ENCODE data around the gene NFKBIE.

Gene NFKBIE

DNA sequence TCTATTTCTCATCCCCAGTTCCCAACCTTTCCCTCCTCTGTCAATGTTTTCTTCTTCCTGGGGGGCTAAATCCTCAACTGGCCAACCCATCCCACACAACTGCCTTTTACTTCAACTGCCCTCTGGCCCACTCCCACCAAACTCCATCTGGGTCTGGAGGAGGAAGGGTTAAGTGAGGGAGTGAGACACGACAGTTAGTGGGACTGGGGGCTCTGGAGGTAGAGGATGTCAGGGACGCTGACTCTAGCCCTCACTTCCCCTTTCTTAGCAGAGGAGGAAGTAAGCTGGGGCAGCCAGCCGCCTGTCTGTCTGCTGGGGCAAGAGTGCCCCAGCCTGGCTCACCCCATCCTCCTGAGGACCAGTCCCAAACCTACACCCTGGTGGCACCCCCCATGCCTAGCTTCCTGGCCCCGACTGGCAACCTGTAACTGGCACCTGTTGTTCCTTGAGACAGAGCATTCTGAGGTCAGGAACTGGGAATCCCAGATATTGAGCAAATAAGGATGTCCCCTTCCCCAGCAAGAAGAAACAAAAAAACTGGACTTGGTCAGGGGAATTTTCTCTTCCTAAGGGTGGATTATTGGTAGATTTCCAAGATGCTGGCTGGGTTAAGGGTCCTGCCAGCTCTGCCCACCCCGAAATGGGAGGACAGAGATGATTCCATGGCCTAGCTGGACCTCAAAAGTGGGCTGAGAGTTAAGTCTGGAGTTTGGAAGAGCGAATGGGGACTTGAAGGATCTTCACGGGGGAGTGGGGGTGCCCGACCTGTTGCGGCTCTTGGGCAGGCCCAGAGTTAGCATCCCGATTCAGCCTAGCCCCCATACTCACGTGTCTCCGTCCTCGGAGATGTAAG, 971 bp downstream of the NFKBIE start:
- H3K27ac ChIP-seq (ENCODE audit: low read length) = peak overlapping the region; percentile 60
- peak overlapping the region; percentile 62 to 86 for H3K4me3 ChIP-seq (ENCODE audit: low read length in 2 of 2)
- H3K9ac ChIP-seq (ENCODE audit: low read length in 2 of 2) = peak overlapping the region; percentile 71 to 80

DNA sequence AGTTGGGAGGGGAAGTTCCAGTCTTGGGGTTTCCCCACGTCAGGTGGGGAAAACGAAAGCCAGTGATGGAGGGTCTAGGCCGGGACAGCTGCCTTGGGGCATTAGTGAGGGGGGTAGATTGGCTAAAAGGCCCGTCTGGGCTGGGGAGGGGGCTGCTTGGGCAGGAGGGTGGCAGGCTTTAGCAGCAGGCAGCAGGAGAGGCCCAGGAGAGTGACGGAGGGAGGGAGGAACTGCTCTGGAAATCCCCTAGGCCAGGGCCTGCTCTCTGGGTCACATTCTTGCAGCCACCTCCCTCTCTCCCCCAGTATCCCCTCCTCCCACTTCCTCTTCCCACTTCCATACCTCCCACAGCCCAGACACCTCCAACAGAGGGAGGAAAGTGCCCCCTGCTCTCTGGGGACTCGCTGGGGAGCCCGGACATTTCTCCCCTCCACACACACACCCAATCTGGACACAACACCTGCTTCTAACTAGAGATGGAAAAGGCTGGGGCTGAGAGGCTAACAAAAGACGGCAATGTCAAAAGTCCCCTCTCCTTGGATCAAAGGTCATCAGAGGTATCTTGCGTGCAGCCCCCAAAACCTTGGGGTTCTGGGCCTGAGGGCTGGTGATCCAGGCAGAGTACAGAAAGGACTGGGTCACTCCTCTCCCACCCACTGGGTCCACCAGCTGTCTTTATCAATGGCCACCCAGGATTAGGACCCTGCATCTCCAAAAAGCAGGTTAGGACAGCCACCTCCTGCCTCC, 1.8 kb downstream of the NFKBIE start:
- Histone ChIP-seq H3K4me3 (ENCODE audit: low read length in 2 of 2) (peak overlapping the region; percentile 62 to 86), H3K27me3 (ENCODE audit: control insufficient read depth in 1 of 2, insufficient read depth in 2 of 2, low read length in 2 of 2) (peaks cover 0 to 3% of the 10 kb centered on the region in 2 donors), H3K9me3 (ENCODE audit: control insufficient read depth in 2 of 2, low read length in 2 of 2) (no peaks in the 10 kb centered on the region), H3K9ac (ENCODE audit: low read length in 2 of 2) (peak overlapping the region; percentile 64 to 71), H3K27ac (ENCODE audit: low read length) (no peak overlapping the region), H3K4me1 (ENCODE audit: control insufficient read depth, insufficient read depth, low read length) (peaks cover 31% of the 10 kb centered on the region), H3K36me3 (ENCODE audit: control insufficient read depth in 2 of 2, insufficient read depth in 2 of 2, low read length in 2 of 2) (peaks cover 0 to 7% of the 10 kb centered on the region in 2 donors)

More for the DNA sequence above, 971 bp downstream of the NFKBIE start:
- peaks cover 4 to 12% of the 10 kb centered on the region in 2 donors for H3K27me3 ChIP-seq (ENCODE audit: control insufficient read depth in 1 of 2, insufficient read depth in 2 of 2, low read length in 2 of 2)
- no peaks in the 10 kb centered on the region for H3K9me3 ChIP-seq (ENCODE audit: control insufficient read depth in 2 of 2, low read length in 2 of 2)
- peaks cover 31% of the 10 kb centered on the region for H3K4me1 ChIP-seq (ENCODE audit: control insufficient read depth, insufficient read depth, low read length)
- peaks cover 0 to 7% of the 10 kb centered on the region in 2 donors for H3K36me3 ChIP-seq (ENCODE audit: control insufficient read depth in 2 of 2, insufficient read depth in 2 of 2, low read length in 2 of 2)

DNA sequence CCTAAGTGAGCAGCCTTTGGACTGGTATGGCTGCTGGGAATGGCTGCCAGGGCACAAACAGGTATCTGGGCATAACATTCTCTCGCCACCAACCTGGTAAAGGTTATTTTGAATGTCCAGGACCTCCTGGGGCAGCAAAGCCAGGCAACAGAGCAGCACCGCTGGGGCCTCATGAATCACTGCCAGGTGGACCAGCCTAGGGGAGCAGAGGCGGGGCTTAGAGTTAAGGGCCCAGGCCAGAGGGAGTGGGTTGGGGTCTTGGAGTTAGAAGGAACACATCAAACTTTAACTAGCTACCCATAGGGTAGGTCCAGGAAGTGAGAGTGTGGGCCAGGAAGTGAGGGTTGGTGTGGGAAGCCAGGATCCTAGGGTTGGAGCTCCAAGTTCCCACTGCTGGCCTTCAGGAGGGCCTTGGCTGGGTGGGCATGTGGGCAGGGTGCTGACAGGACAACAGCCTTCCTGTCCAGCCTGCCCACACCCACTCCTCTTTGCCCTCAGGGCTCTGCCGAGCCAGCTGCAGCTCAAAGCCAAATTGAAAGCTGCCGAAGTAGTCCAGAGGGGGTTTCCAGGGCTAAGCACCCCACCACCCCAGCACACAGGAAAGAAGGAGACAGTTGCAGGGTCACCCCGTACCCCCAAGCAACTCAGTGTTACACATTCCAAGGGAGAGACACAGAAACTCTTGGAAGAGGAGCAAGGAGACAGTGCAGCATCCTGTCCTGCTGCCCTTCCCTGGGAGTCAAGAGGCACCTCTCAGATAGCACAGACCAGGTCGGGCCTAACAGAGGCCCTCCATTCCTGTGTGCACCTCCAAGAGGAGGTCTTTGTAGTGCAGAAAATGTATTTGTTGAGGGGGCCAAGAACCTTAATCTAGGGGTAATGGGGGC, 2.6 kb downstream of the NFKBIE start:
- Histone ChIP-seq H3K36me3 (ENCODE audit: control insufficient read depth in 2 of 2, insufficient read depth in 2 of 2, low read length in 2 of 2) (peaks cover 0 to 7% of the 10 kb centered on the region in 2 donors), H3K4me3 (ENCODE audit: low read length in 2 of 2) (peak overlapping the region in 1 of 2 donors; percentile 86), H3K27ac (ENCODE audit: low read length) (no peak overlapping the region), H3K9me3 (ENCODE audit: control insufficient read depth in 2 of 2, low read length in 2 of 2) (no peaks in the 10 kb centered on the region), H3K9ac (ENCODE audit: low read length in 2 of 2) (peak overlapping the region; percentile 64 to 71), H3K27me3 (ENCODE audit: control insufficient read depth in 1 of 2, insufficient read depth in 2 of 2, low read length in 2 of 2) (no peaks in the 10 kb centered on the region), H3K4me1 (ENCODE audit: control insufficient read depth, insufficient read depth, low read length) (peaks cover 35% of the 10 kb centered on the region)

DNA sequence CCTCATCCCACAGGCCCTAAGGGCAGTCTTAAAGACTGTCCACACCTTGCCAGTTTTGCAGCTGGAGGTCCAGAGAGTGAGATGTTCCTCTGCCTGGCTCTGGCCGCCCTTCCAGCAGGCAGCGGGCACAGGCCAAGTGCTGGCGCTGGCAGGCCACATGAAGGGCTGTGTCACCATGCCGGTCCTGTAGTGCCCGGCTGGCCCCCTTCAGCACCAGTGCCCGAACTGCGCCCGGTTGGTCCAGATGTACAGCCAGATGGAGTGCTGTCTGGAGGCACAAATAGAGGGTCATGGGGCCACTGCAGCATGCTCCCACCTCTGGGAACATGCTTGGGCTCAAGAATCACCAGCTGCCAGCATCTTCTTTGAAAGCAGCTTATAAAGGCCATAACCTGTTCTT, 3.8 kb downstream of the NFKBIE start:
- H3K4me1 ChIP-seq (ENCODE audit: control insufficient read depth, insufficient read depth, low read length) = peaks cover 42% of the 10 kb centered on the region

DNA sequence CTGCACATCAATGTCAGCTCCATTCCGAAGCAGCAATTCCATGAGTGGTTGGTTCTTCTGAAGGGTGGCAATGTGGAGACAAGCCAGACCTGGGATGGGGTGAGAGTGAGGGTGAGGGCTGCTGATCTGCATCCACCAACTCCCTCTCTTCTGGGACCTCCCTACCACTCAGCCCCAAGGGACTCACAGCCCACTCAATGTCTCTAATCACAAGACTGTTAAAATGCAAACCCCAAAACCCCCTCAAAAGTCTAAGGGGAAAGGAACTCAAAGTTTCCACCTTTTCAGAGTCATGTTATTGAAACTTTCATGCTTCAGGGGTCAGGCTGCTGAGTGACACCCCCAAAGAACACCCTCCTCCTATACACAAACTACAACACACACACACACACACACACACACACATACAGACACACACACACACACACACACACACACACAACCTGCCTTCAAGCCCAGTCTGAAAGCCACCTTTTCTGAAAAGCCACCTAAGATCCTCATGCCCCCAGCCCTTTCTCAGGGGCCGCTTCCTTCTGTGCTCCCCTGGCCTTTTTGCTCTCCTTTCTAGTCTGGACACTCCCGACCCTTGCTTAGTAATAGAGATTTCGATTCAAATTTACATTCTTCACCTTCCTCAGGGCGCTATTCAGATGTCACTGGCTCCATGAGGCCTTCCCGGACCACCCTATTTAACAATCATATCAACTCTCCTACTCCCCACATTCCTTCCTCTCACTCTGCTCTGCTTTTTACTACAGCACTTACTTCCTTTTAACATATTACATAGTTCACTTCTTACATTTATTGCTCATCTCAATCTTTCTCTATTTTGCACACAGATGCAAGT, 4.7 kb downstream of the NFKBIE start:
- peaks cover 0 to 7% of the 10 kb centered on the region in 2 donors for H3K36me3 ChIP-seq (ENCODE audit: control insufficient read depth in 2 of 2, insufficient read depth in 2 of 2, low read length in 2 of 2)

More for the DNA sequence above, 3.8 kb downstream of the NFKBIE start:
- H3K9me3 ChIP-seq (ENCODE audit: control insufficient read depth in 2 of 2, low read length in 2 of 2) = no peaks in the 10 kb centered on the region
- peaks cover 0 to 7% of the 10 kb centered on the region in 2 donors for H3K36me3 ChIP-seq (ENCODE audit: control insufficient read depth in 2 of 2, insufficient read depth in 2 of 2, low read length in 2 of 2)
- no peak overlapping the region for H3K4me3 ChIP-seq (ENCODE audit: low read length in 2 of 2)
- H3K27me3 ChIP-seq (ENCODE audit: control insufficient read depth in 1 of 2, insufficient read depth in 2 of 2, low read length in 2 of 2) = no peaks in the 10 kb centered on the region
- no peak overlapping the region for H3K27ac ChIP-seq (ENCODE audit: low read length)
- H3K9ac ChIP-seq (ENCODE audit: low read length in 2 of 2) = peak overlapping the region in 1 of 2 donors; percentile 36

DNA sequence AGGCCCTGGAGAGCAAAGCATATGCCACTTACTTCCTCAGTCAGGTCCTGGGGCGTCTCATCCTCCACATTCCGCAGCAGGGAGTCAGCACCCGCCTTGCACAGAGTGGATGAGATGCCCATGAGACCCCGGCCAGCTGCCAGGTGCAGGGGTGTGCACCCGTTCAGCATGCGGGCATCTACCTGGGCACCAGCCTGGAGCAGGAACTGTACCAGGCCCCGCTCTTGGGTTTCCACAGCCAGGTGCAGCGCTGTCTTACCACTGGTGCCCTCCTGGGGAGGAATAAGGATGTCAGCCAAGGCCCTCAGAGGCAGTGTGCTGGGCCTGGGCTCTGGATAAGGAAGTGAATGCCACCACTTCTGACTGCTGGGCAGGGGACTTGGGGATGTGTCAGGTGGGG, 5.3 kb downstream of the NFKBIE start:
- H3K9me3 ChIP-seq (ENCODE audit: control insufficient read depth in 2 of 2, low read length in 2 of 2) = no peaks in the 10 kb centered on the region
- H3K27me3 ChIP-seq (ENCODE audit: control insufficient read depth in 1 of 2, insufficient read depth in 2 of 2, low read length in 2 of 2) = no peaks in the 10 kb centered on the region
- H3K4me3 ChIP-seq (ENCODE audit: low read length in 2 of 2) = no peak overlapping the region
- H3K36me3 ChIP-seq (ENCODE audit: control insufficient read depth in 2 of 2, insufficient read depth in 2 of 2, low read length in 2 of 2) = peaks cover 2 to 12% of the 10 kb centered on the region in 2 donors
- H3K27ac ChIP-seq (ENCODE audit: low read length) = no peak overlapping the region
- H3K4me1 ChIP-seq (ENCODE audit: control insufficient read depth, insufficient read depth, low read length) = peaks cover 47% of the 10 kb centered on the region
- no peak overlapping the region for H3K9ac ChIP-seq (ENCODE audit: low read length in 2 of 2)

More for the DNA sequence above, 4.7 kb downstream of the NFKBIE start:
- Histone ChIP-seq H3K27me3 (ENCODE audit: control insufficient read depth in 1 of 2, insufficient read depth in 2 of 2, low read length in 2 of 2) (no peaks in the 10 kb centered on the region), H3K9ac (ENCODE audit: low read length in 2 of 2) (no peak overlapping the region), H3K4me3 (ENCODE audit: low read length in 2 of 2) (no peak overlapping the region), H3K9me3 (ENCODE audit: control insufficient read depth in 2 of 2, low read length in 2 of 2) (no peaks in the 10 kb centered on the region), H3K27ac (ENCODE audit: low read length) (no peak overlapping the region), H3K4me1 (ENCODE audit: control insufficient read depth, insufficient read depth, low read length) (peaks cover 49% of the 10 kb centered on the region)

DNA sequence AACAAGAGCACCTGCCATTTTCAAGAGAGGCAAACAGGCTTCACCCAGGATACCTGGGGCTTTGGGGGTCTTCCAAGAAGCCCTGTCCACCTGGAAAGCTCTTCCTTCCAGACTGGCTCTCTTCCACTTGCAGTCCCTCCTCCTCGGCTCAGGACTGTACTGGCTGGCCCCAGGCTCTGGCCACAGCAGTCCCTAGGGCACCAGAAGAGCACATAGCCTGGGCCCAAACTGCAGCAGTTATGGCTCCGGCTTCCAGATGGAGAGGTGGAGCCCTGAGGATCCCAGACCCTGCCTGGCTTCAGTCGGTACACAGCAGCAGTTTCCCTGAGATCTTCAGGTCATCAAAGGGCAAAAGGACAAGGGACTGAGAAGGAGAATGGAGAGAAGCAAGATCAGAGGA, 6.4 kb downstream of the NFKBIE start:
- Histone ChIP-seq H3K9me3 (ENCODE audit: control insufficient read depth in 2 of 2, low read length in 2 of 2) (no peaks in the 10 kb centered on the region), H3K27ac (ENCODE audit: low read length) (no peak overlapping the region), H3K36me3 (ENCODE audit: control insufficient read depth in 2 of 2, insufficient read depth in 2 of 2, low read length in 2 of 2) (peaks cover 10 to 22% of the 10 kb centered on the region in 2 donors), H3K9ac (ENCODE audit: low read length in 2 of 2) (no peak overlapping the region), H3K27me3 (ENCODE audit: control insufficient read depth in 1 of 2, insufficient read depth in 2 of 2, low read length in 2 of 2) (no peaks in the 10 kb centered on the region), H3K4me3 (ENCODE audit: low read length in 2 of 2) (no peak overlapping the region), H3K4me1 (ENCODE audit: control insufficient read depth, insufficient read depth, low read length) (peaks cover 38% of the 10 kb centered on the region)

DNA sequence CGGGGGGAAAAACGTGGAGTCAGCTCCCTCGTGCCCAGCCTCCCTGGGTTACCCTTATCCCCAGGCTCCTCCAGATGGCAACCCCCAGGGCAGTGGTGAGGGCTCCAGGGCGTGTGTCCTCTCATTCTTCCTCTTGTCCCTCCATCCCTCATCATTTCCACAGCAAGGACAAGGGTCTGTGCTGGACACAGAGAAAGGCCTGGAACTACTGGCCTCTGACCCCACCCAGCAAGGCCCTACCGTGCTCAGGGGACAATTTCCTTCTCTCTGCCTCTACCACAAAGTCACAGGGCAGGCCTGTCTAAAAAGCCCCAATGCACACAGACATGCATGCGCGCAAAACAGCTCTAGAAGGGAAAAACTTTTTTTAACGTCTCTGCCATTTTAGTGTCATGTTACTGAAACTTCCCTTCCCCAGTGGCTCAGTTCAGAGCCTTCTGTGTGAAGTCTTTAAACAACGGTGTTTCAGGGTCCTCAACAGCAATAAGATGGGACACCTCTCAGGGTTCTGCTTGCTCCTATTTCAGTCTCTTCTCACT, 7.0 kb downstream of the NFKBIE start:
- Histone ChIP-seq H3K36me3 (ENCODE audit: control insufficient read depth in 2 of 2, insufficient read depth in 2 of 2, low read length in 2 of 2) (peaks cover 11 to 25% of the 10 kb centered on the region in 2 donors), H3K9ac (ENCODE audit: low read length in 2 of 2) (peak overlapping the region in 1 of 2 donors; percentile 71), H3K27me3 (ENCODE audit: control insufficient read depth in 1 of 2, insufficient read depth in 2 of 2, low read length in 2 of 2) (no peaks in the 10 kb centered on the region), H3K27ac (ENCODE audit: low read length) (peak overlapping the region; percentile 69), H3K9me3 (ENCODE audit: control insufficient read depth in 2 of 2, low read length in 2 of 2) (no peaks in the 10 kb centered on the region), H3K4me1 (ENCODE audit: control insufficient read depth, insufficient read depth, low read length) (peaks cover 33% of the 10 kb centered on the region), H3K4me3 (ENCODE audit: low read length in 2 of 2) (no peak overlapping the region)

DNA sequence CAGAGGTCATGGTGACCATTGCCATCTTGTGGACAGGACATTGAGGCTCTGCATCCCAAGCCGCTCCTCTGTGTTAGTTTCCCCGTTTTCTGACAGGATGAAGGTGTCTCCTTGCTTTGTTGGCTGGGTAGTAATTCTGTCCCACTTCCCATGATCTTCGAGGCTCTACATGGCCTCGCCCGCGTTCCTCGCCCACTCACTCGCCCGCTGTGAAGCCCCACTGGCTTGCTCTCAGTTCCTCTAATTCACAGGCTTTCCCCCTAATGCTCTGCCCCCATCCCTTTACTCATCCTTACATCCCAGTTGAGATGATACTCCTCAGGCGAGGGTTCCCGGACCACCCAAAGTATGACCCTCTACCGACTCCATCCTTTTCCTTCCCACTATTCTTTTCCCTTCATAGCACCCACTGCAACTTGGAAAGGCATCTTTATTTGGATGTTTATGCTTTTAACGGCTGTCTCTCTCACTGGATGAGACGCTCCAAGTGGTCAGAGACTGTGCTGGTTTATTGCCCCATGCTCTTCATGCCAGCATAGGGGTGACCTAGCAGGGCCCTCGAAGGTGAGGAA, 7.5 kb downstream of the NFKBIE start:
- Histone ChIP-seq H3K9ac (ENCODE audit: low read length in 2 of 2) (peak overlapping the region; percentile 71 to 72), H3K36me3 (ENCODE audit: control insufficient read depth in 2 of 2, insufficient read depth in 2 of 2, low read length in 2 of 2) (peaks cover 17 to 31% of the 10 kb centered on the region in 2 donors), H3K4me1 (ENCODE audit: control insufficient read depth, insufficient read depth, low read length) (peaks cover 27% of the 10 kb centered on the region), H3K4me3 (ENCODE audit: low read length in 2 of 2) (peak overlapping the region; percentile 70 to 89), H3K27ac (ENCODE audit: low read length) (peak overlapping the region; percentile 69), H3K27me3 (ENCODE audit: control insufficient read depth in 1 of 2, insufficient read depth in 2 of 2, low read length in 2 of 2) (no peaks in the 10 kb centered on the region), H3K9me3 (ENCODE audit: control insufficient read depth in 2 of 2, low read length in 2 of 2) (no peaks in the 10 kb centered on the region)

Data from stomach smooth muscle (tissue), 2 donors.